Stimulated activated CD8-positive, alpha-beta memory T cell treated with anti-CD3 and anti-CD28 coated beads, Interleukin-2, amount 100 ng/mL, for 48 hours (primary cell): ENCODE results near the gene RNPEPL1.

ENCODE experiments used
- DNase-seq, 2 donors: peaks; one replicate each; pipeline ENCODE4 v3.0.0-alpha.2; 2020; ENCODE audit warnings: low read depth in 2 of 2

RNPEPL1 gene

GRCh38 chr2:240591784-240592183 lies 23.5 kb downstream of the RNPEPL1 start:
- no peak for DNase-seq

GRCh38 chr2:240593026-240593702 lies 24.9 kb downstream of the RNPEPL1 start:
- DNase-seq = no peak

GRCh38 chr2:240593703-240594451 lies 25.6 kb downstream of the RNPEPL1 start:
- DNase-seq = no peak

GRCh38 chr2:240594511-240595380 lies 26.5 kb downstream of the RNPEPL1 start:
- no peak for DNase-seq

GRCh38 chr2:240595381-240596079 lies 27.2 kb downstream of the RNPEPL1 start:
- peak in 1 of 2 donors; percentile 32 for DNase-seq

GRCh38 chr2:240596080-240596460 lies 27.8 kb downstream of the RNPEPL1 start:
- no peak for DNase-seq

- DNase-seq = no peak
Observed at GRCh38 chr2:240596491-240596931, 28.2 kb downstream of the RNPEPL1 start.

- DNase-seq = no peak
Observed at GRCh38 chr2:240597054-240597418, 28.8 kb downstream of the RNPEPL1 start.

GRCh38 chr2:240597419-240598181 lies 29.3 kb downstream of the RNPEPL1 start:
- no peak for DNase-seq

GRCh38 chr2:240598311-240598911 lies 30.1 kb downstream of the RNPEPL1 start:
- DNase-seq = no peak

GRCh38 chr2:240599141-240599583 lies 30.9 kb downstream of the RNPEPL1 start:
- DNase-seq = no peak

GRCh38 chr2:240600451-240600961 lies 32.2 kb downstream of the RNPEPL1 start:
- DNase-seq = no peak

GRCh38 chr2:240601061-240601830 lies 33.0 kb downstream of the RNPEPL1 start:
- no peak for DNase-seq

GRCh38 chr2:240601831-240602160 lies 33.5 kb downstream of the RNPEPL1 start:
- DNase-seq = no peak

- DNase-seq = no peak
Observed at GRCh38 chr2:240602266-240603050, 34.2 kb downstream of the RNPEPL1 start.

- no peak for DNase-seq
Observed at GRCh38 chr2:240603081-240603835, 35.0 kb downstream of the RNPEPL1 start.

GRCh38 chr2:240603846-240604245 lies 35.6 kb downstream of the RNPEPL1 start:
- no peak for DNase-seq

- no peak for DNase-seq
Observed at GRCh38 chr2:240604291-240604938, 36.1 kb downstream of the RNPEPL1 start.
